IMR-90 (cell line): ENCODE data around the gene ZNF71. TPM values are rescaled to one million over a fixed set of nuclear protein-coding genes. Genes with fewer than 3 reads are reported as not detected.

Experiments
- ATAC-seq: fragments of 200-7000 bp; cut with Tn5 transposase; 2 replicates; pipeline ENCODE4 v1.9.1; 2020; ENCODE audit warnings: low read depth, mild to moderate bottlenecking, moderate library complexity
- BruUV-seq: library from RNA; stranded (reverse); fragments of 400-500 nt; replicated peaks from 2 replicates; lab custom pipeline; 2021; lab: Mats Ljungman, UMichigan
- CTCF ChIA-PET: fragments of 300-600 bp; formaldehyde crosslinking; extraction: SDS; loops from one replicate; lab custom pipeline; 2021; ENCODE audit warnings: antibody characterized with exemption; lab: Yijun Ruan, JAX
- POLR2A ChIA-PET: fragments of 300-600 bp; sonication (Branson Sonifier 250); formaldehyde crosslinking; loops from one replicate; lab custom pipeline; 2022; ENCODE audit warnings: antibody characterized with exemption; ENCODE audit not compliant: unreplicated experiment; lab: Charles Lee
- DNase-seq: peaks from one replicate; pipeline ENCODE4 v3.0.0; 2013
- H2AFZ ChIP-seq: replicated peaks from 2 replicates; pipeline ENCODE3; 2013; ENCODE audit warnings: low read length, mild to moderate bottlenecking; ENCODE audit not compliant: poor library complexity
- H2AK5ac ChIP-seq: 2 replicates; pipeline ENCODE4 v1.6.1; 2013; ENCODE audit warnings: low read depth, low read length, inconsistent platforms
- H2AK9ac ChIP-seq: replicated peaks from 2 replicates; pipeline ENCODE3; 2013; ENCODE audit warnings: mild to moderate bottlenecking, low read depth, low read length, moderate library complexity; ENCODE audit not compliant: poor library complexity
- H2BK120ac ChIP-seq: 2 replicates; pipeline ENCODE4 v1.6.1; 2013; ENCODE audit warnings: low read depth, low read length, inconsistent platforms
- H2BK15ac ChIP-seq: 3 replicates; pipeline ENCODE4 v1.6.1; 2013; ENCODE audit warnings: low read depth, low read length, inconsistent platforms
- H2BK20ac ChIP-seq: 2 replicates; pipeline ENCODE4 v1.6.1; 2013; ENCODE audit warnings: low read depth, mild to moderate bottlenecking, inconsistent platforms, low read length, moderate library complexity
- H2BK5ac ChIP-seq: 2 replicates; pipeline ENCODE4 v1.6.1; 2013; ENCODE audit warnings: mild to moderate bottlenecking, low read depth, low read length, inconsistent platforms; ENCODE audit not compliant: poor library complexity, severe bottlenecking
- H3K14ac ChIP-seq: replicated peaks from 2 replicates; pipeline ENCODE4 v1.6.1; 2013; ENCODE audit warnings: low read depth, low read length, inconsistent platforms
- H3K18ac ChIP-seq: 2 replicates; pipeline ENCODE4 v1.6.1; 2013; ENCODE audit warnings: low read depth, low read length, control low read depth
- H3K23ac ChIP-seq: 2 replicates; pipeline ENCODE4 v1.6.1; 2013; ENCODE audit warnings: low read depth, low read length, inconsistent platforms
- H3K27ac ChIP-seq: 2 replicates; pipeline ENCODE4 v1.5.1; 2013; ENCODE audit warnings: mild to moderate bottlenecking, control low read depth, low read length; ENCODE audit not compliant: insufficient read depth
- H3K27me3 ChIP-seq: 2 replicates; pipeline ENCODE4 v1.6.1; 2013; ENCODE audit warnings: low read length; ENCODE audit not compliant: control insufficient read depth, insufficient read depth
- H3K36me3 ChIP-seq: 2 replicates; pipeline ENCODE4 v1.6.1; 2013; ENCODE audit warnings: low read length, mixed read lengths; ENCODE audit not compliant: control insufficient read depth, insufficient read depth
- H3K4ac ChIP-seq: 2 replicates; pipeline ENCODE4 v1.6.1; 2013; ENCODE audit warnings: low read depth, low read length, inconsistent platforms
- H3K4me1 ChIP-seq: 2 replicates; pipeline ENCODE4 v1.6.1; 2013; ENCODE audit warnings: low read length, mixed read lengths; ENCODE audit not compliant: control insufficient read depth, insufficient read depth
- H3K4me2 ChIP-seq: 2 replicates; pipeline ENCODE4 v1.6.1; 2013; ENCODE audit warnings: low read depth, mild to moderate bottlenecking, control low read depth, low read length, moderate library complexity
- H3K4me3 ChIP-seq: 2 replicates; pipeline ENCODE4 v1.5.1; 2013; ENCODE audit warnings: low read depth, mild to moderate bottlenecking, control low read depth, low read length, moderate library complexity; ENCODE audit not compliant: insufficient read depth
- H3K56ac ChIP-seq: 2 replicates; pipeline ENCODE4 v1.6.1; 2013; ENCODE audit warnings: low read length, inconsistent platforms; ENCODE audit not compliant: insufficient read depth; ENCODE audit errors: extremely low read depth
- H3K79me1 ChIP-seq, 2 experiments: 2 replicates each; pipeline ENCODE4 v1.6.1; 2013; ENCODE audit warnings: low read length in 2 of 2, inconsistent platforms in 1 of 2, low read depth in 1 of 2
- H3K9ac ChIP-seq: 2 replicates; pipeline ENCODE4 v1.6.1; 2013; ENCODE audit warnings: low read depth, low read length, control low read depth
- H3K9me1 ChIP-seq: 2 replicates; pipeline ENCODE4 v1.6.1; 2013; ENCODE audit warnings: low read length, inconsistent platforms; ENCODE audit not compliant: insufficient read depth
- H3K9me3 ChIP-seq: 2 replicates; pipeline ENCODE4 v1.6.1; 2013; ENCODE audit warnings: low read length; ENCODE audit not compliant: control insufficient read depth, insufficient read depth
- H4K20me1 ChIP-seq: 2 replicates; pipeline ENCODE4 v1.6.1; 2013; ENCODE audit warnings: low read length, inconsistent platforms; ENCODE audit not compliant: insufficient read depth
- H4K5ac ChIP-seq: 2 replicates; pipeline ENCODE4 v1.6.1; 2013; ENCODE audit warnings: mild to moderate bottlenecking, low read depth, low read length, control low read depth
- H4K8ac ChIP-seq, 2 experiments: 2 replicates each; pipeline ENCODE4 v1.6.1; 2013; ENCODE audit warnings: low read depth in 2 of 2, low read length in 2 of 2, control low read depth in 1 of 2, inconsistent platforms in 1 of 2
- H4K91ac ChIP-seq: 2 replicates; pipeline ENCODE4 v1.6.1; 2013; ENCODE audit warnings: low read depth, low read length, inconsistent platforms; ENCODE audit not compliant: insufficient read depth
- ELK1 ChIP-seq: fragments of 150-350 bp; IDR thresholded peaks from 2 replicates; pipeline ENCODE4 v1.6.1; 2016; ENCODE audit warnings: low read depth, mild to moderate bottlenecking, low read length, moderate library complexity, borderline replicate concordance
- MAZ ChIP-seq: IDR thresholded peaks from 2 replicates; pipeline ENCODE4 v1.6.1; 2012; ENCODE audit warnings: low read depth, mild to moderate bottlenecking, low read length, improper control_type of control experiment, moderate library complexity, borderline replicate concordance
- MXI1 ChIP-seq: IDR thresholded peaks from 2 replicates; pipeline ENCODE4 v1.6.1; 2012; ENCODE audit warnings: low read depth, mild to moderate bottlenecking, low read length, moderate library complexity, borderline replicate concordance
- NFE2L2 ChIP-seq: fragments of 150-350 bp; IDR thresholded peaks from 2 replicates; pipeline ENCODE4 v1.6.1; 2016; ENCODE audit warnings: low read depth, mild to moderate bottlenecking, low read length
- RAD21 ChIP-seq: IDR thresholded peaks from 2 replicates; pipeline ENCODE4 v1.6.1; 2012; ENCODE audit warnings: low read length, improper control_type of control experiment
- RCOR1 ChIP-seq: IDR thresholded peaks from 2 replicates; pipeline ENCODE4 v1.6.1; 2012; ENCODE audit warnings: mild to moderate bottlenecking, low read length, improper control_type of control experiment; ENCODE audit not compliant: insufficient replicate concordance
- SMC3 ChIP-seq: fragments of 150-350 bp; IDR thresholded peaks from 2 replicates; pipeline ENCODE4 v1.6.1; 2016; ENCODE audit warnings: low read depth, mild to moderate bottlenecking, antibody characterized with exemption, low read length, moderate library complexity
- USF2 ChIP-seq: fragments of 150-350 bp; IDR thresholded peaks from 2 replicates; pipeline ENCODE4 v1.6.1; 2017; ENCODE audit warnings: mild to moderate bottlenecking, antibody characterized with exemption, low read length, low read depth
- WGBS, 2 experiments: methylation state at CpG; one replicate each; pipeline versions ENCODE4 v1.1.5 to v1.1.7; 2013; ENCODE audit warnings: missing lambda C conversion rate in 2 of 2; ENCODE audit not compliant: insufficient read length in 1 of 2; ENCODE audit errors: extremely low coverage in 2 of 2; 5-methylcytosine and 5-hydroxymethylcytosine counted together
- dilution Hi-C: fragments of 300-500 bp; cut with HindIII; formaldehyde crosslinking; loops from one replicate; pipeline ENCODE4 v1.14.3; 2018; ENCODE audit warnings: low sequenced_read_pairs; ENCODE audit not compliant: unreplicated experiment
- in situ Hi-C: fragments of 300-500 bp; cut with MboI; formaldehyde crosslinking; loops from 3 replicates; pipeline ENCODE4 v1.14.3; 2019; ENCODE audit warnings: low sequenced_read_pairs, inconsistent platforms, mixed read lengths
- intact Hi-C: fragments of 100-400 bp; cut with micrococcal nuclease; formaldehyde crosslinking; loops from 2 replicates; pipeline ENCODE4 v1.10.0; 2022
- polyA plus RNA-seq, 3 experiments: library from polyadenylated mRNA; depleted of rRNA; stranded (reverse); fragments of >200 nt; gene quantifications; 2 replicates each; pipeline ENCODE4 v1.2.3, GENCODE V29; 2012; ENCODE audit warnings: low replicate concordance in 1 of 3
- total RNA-seq: library from RNA; depleted of rRNA; stranded (reverse); fragments of >200 nt; gene quantifications from 2 replicates; pipeline ENCODE4 v1.2.3, GENCODE V29; 2012

Gene ZNF71
- total and polyA plus RNA-seq, 2 of the 4 experiments (the other 2 are of a cell fraction): 7.9 to 9.3 TPM

GRCh38 chr19:56643460-56643955 is 48.4 kb downstream of the ZNF71 start:
- no TSS peak for BruUV-seq
- WGBS, 2 experiments: 7% methylated on average over 14 of the region's 25 CpGs; no CpG with 5 or more reads in 1 of the 2 experiments
- Histone ChIP-seq H3K4me2 (no peak overlapping the region), H4K5ac (no peak overlapping the region), H3K27ac (no peak overlapping the region), H3K23ac (no peak overlapping the region), H3K56ac (no peak overlapping the region), H2AFZ (no peak overlapping the region), H2BK5ac (no peak overlapping the region), H2BK15ac (no peak overlapping the region), H4K91ac (no peak overlapping the region), H3K4ac (no peak overlapping the region), H2AK9ac (no peak overlapping the region), H3K79me1 (no peaks in the 10 kb centered on the region), H2BK120ac (no peak overlapping the region), H3K27me3 (no peaks in the 10 kb centered on the region), H3K18ac (no peak overlapping the region), H3K4me3 (no peak overlapping the region), H3K4me1 (no peaks in the 10 kb centered on the region), H3K14ac (no peak overlapping the region), H2BK20ac (no peak overlapping the region), H3K36me3 (no peaks in the 10 kb centered on the region), H3K9ac (no peak overlapping the region), H3K9me1 (no peaks in the 10 kb centered on the region), H2AK5ac (no peak overlapping the region), H4K20me1 (no peaks in the 10 kb centered on the region), H3K9me3 (peaks cover 38% of the 10 kb centered on the region), H4K8ac (no peak overlapping the region)
- ATAC-seq (no peak), DNase-seq (no peak)
- dilution Hi-C loops (no loop called here), in situ Hi-C loops (no loop called here), intact Hi-C loops (no loop called here)
- ChIA-PET POLR2A (no interaction called here), CTCF (no interaction called here)
- TF ChIP-seq ELK1 (no peak), RAD21 (no peak), USF2 (no peak), NFE2L2 (no peak), MAZ (no peak), SMC3 (no peak), RCOR1 (no peak), MXI1 (no peak)
